ENCODE data around the gene DGKG.
A peak's percentile ranks its signal among the peaks of the same experiment; 100 is the strongest.

DGKG gene

GRCh38 chr3:186128158-186128557 is 233.9 kb downstream of the DGKG start:
- no peak for DNase-seq

GRCh38 chr3:186127463-186127862 is 234.6 kb downstream of the DGKG start:
- no peak for DNase-seq

DNA sequence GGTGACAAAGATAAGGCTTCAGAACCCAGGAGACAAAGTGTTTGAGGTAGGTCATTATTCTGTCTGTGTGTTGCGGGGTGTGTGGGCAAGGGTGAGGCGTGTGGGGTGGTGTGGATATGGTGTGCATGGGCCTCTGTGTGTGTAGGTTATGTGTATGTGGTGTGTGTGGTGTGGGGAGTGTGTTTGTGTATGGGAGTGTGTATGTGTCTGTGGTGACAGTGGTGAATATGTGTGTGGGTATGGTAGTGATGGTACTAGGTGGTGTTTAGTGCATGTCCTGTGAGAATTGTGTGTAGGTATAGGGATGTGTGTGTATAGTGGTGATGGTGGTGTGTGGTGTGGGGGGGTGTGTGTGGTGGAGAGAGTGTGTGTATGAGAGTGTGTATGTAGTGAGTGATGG is 236.9 kb downstream of the DGKG start:
- DNase-seq, result no peak

DNA sequence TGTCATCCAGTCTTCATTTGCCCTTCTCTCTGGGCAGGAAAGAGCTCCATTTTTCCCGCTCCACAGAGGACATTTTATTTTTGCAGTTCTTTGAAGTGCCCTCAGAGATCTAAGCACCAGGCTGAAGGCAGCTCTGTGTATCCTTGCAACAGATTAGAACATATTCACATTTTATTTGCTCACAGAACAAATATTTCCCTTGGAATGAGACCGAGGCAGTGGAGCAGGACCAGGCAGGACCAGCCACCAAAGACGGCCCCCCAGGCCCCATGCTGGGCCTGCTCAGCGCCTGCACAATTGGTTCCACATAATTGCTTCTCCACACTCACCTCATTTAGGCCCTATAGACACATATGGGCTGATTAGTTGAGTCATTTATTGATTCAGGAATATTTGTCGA is 237.4 kb downstream of the DGKG start:
- DNase-seq, result no peak

DNA sequence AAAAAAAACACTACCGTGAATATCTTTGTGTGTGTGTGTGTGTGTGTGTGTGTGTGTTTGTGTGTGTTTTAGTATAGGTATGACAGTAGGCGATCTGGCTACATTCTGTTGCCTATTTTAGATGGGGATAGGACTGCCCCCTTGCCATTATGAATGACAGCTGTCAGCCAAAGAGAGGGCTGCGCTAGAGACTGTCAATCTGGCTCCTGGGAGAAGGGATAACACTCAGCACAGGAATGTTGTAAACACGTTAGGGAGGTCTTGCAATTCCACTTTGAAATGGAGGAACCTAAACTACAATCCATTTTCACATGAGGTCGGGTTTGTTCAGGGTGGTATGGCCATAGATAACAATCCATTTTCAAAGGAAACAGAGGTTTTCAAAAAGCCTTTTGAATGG is 239.0 kb downstream of the DGKG start:
- no peak for DNase-seq

GRCh38 chr3:186121968-186122367 is 240.1 kb downstream of the DGKG start:
- no peak for DNase-seq

- DNase-seq, result no peak
These were observed 240.8 kb downstream of the DGKG start for GRCh38 chr3:186121278-186121677.

GRCh38 chr3:186119499-186119898 is 242.5 kb downstream of the DGKG start:
- DNase-seq, result no peak

- DNase-seq, result no peak
These were observed 243.3 kb downstream of the DGKG start for GRCh38 chr3:186118692-186119091.

DNA sequence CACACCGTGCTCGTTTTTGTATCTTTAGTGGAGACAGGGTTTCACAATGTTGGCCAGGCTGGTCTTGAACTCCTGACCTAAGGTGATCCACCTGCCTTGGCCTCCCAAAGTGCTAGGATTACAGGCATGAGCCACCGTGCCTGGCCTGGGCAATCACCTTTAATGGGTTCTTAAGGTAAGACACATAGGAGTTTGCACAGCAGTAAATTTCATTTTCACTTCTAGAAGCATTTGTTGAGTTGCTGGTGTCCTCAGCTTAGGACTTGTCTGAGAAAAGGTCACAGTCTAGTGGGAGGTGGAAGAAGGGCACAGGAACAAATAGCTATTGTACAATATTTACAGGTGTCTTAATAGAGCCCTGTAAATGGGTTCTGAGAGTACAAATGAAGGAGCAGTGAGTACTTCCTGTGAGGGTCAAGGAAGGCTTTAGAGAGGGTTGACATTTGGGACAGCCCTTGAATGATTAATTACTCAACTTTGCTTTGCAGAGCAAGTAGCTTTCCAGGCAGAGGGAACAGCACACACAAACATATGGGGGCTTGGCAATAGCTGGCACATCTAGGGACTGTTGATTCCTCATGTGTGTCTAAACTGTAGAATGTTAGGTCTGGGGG is 244.4 kb downstream of the DGKG start:
- no peak for DNase-seq

GRCh38 chr3:186115239-186115996 is 246.6 kb downstream of the DGKG start:
- DNase-seq, result no peak

GRCh38 chr3:186110975-186111974 is 250.8 kb downstream of the DGKG start:
- DNase-seq, result no peak

- no peak for DNase-seq
These were observed 251.9 kb downstream of the DGKG start for GRCh38 chr3:186109897-186110803.

DNA sequence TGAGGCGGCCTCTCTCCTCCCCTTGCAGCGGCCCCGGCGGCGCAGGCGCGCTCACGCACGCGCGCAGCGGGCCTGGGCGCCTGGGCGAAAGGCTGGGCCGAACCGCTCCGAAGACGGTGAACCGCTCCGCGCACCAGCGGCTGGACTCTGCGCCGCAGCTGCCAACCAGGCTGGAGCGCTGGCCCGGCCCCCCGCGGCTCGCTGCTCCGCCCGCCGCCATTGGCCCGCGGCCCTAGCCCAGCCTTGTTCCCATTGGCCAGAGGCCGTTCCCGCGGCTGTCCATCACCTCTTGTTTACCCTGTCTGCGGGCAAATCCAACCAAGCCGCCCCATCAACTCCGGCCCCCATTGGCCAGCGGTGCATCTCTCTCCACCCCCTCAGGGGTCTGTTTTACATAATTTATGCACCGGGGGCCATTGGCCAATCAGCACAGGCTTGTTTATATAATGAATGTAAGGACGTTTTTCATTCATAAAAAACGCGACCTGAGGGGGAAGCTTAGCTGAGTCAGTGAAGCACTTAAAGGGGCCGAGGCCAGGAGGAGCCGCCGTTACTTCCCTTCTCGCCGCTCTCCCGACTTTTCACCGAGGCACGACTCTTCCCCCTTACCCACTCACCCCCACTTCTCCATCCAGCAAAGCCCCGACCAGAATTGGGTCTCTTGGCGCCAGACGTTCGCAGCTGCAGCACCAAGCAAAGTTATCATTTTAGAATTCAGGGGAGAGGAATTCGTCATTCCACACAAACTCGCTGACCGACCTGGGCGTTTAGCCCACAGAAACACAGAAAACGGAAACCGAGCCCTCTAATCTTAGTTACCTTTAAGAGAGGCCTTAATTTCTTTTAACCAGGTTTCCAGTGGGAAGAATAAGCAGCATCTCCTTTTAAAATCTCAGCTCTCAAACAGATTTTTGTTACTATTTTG is 252.8 kb downstream of the DGKG start, which contains the start of gene ETV5:
ETV5 (minus strand) TSS at position 149 of the 925 bp plus-strand sequence. CDS start 3,221 bp downstream, outside the sequence.
- peak; percentile 82 to 85 for DNase-seq

GRCh38 chr3:186108106-186108940 is 253.7 kb downstream of the DGKG start:
- no peak for DNase-seq

DNA sequence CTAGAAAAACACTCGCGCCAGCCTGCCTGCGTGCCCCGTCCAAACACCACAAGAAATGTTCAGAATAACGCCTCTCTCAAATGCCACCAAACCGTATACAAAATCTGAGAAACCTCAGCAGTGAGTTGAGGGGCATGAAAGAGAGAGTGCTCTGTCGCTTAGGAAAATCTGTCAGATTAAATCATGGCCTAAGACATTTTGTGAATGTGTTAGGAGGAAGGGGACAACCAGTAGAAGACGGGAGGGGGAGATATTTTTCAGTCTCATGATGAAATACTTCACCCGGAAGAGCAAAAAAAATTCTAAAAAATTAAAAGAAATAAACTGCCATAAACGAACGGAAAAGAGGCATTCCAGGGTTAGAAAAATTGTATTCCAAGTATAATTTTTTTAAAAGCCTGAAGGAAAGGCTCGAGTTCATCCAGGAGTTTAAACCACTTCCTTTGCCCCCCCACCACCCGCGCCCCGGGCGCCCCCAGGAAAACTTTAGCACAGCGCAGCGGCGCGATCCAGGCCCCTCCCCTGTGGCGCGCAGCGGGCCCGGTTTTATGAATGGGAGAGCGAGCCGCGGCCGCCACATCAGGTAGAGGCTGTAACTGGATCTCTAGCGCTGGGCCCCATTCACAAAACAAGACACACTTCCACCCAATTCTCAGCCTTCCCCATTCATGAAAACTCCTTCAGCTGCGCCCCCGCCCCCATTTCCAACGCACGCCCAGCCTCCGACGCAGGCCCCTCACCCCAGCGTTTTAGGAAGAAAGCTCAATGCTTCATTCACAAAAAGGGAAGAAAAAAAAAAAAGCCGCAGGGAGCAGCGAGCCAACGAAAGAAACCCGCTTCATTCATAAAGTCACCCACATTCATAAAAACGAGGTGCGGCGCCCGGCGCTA is 254.6 kb downstream of the DGKG start:
- DNase-seq, result peak in 1 of 2 donors; percentile 37

GRCh38 chr3:186105543-186105942 is 256.5 kb downstream of the DGKG start:
- DNase-seq, result no peak

- no peak for DNase-seq
These were observed 259.3 kb downstream of the DGKG start for GRCh38 chr3:186102687-186103086.

DNA sequence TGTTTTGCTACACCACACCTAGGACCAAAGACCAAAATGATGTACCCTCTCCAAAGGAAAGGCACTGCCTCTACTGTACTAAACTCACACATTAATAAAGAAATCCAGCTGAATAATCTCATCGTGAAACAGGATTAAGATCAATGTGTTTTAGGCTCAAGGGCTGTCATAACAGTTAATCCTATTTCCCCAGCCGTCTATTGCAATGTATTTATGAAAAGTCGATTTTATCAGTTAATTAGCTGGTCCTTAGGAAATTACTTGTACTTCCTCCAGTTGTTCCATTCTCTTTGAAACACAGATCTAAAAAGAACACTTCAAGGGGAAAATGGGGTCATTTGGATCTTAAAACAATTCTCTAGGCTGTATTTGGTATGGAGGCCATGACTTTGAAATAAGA is 261.6 kb downstream of the DGKG start:
- DNase-seq, result no peak
